Osteocyte (in vitro differentiated cells): Measurements from ENCODE around the gene ZSCAN12. TPM values are rescaled to one million over a fixed set of nuclear protein-coding genes. Genes with fewer than 3 reads are reported as not detected.

Experiments
- DNase-seq: peaks from one replicate; pipeline ENCODE4 v3.0.0; 2021; ENCODE audit warnings: mixed read lengths; ENCODE audit not compliant: unreplicated experiment; ENCODE audit errors: extremely low spot score
- H3K27ac Mint-ChIP-seq: one replicate; pipeline ENCODE4 v1.8.0; 2021; ENCODE audit warnings: mild to moderate bottlenecking, mixed read lengths; ENCODE audit not compliant: unreplicated experiment
- H3K27me3 Mint-ChIP-seq: one replicate; pipeline ENCODE4 v1.8.0; 2021; ENCODE audit warnings: mixed read lengths; ENCODE audit not compliant: unreplicated experiment
- H3K36me3 Mint-ChIP-seq: one replicate; pipeline ENCODE4 v1.8.0; 2021; ENCODE audit warnings: mixed read lengths; ENCODE audit not compliant: unreplicated experiment
- H3K4me1 Mint-ChIP-seq: one replicate; pipeline ENCODE4 v1.8.0; 2021; ENCODE audit warnings: mixed read lengths; ENCODE audit not compliant: unreplicated experiment
- H3K4me3 Mint-ChIP-seq: one replicate; pipeline ENCODE4 v1.8.0; 2021; ENCODE audit warnings: mild to moderate bottlenecking, moderate library complexity, mixed read lengths; ENCODE audit not compliant: unreplicated experiment
- H3K9me3 Mint-ChIP-seq: one replicate; pipeline ENCODE4 v1.8.0; 2021; ENCODE audit warnings: mixed read lengths; ENCODE audit not compliant: unreplicated experiment
- CTCF ChIP-seq: fragments of 200-600 bp; sonication (generic); IDR thresholded peaks from 2 replicates; pipeline ENCODE4 v1.5.0; 2021; ENCODE audit warnings: antibody characterized with exemption, mild to moderate bottlenecking, moderate library complexity
- total RNA-seq: library from RNA; stranded (reverse); gene quantifications from 2 replicates; pipeline ENCODE4 v1.2.1, GENCODE V29; 2021

The ZSCAN12 gene
- total RNA-seq, 1 donor from 2014 or later: 4.5 TPM

- H3K4me3 Mint-ChIP-seq: peak overlapping the region; percentile 74
- H3K27ac Mint-ChIP-seq: peak overlapping the region; percentile 79
- DNase-seq: no peak
- H3K4me1 Mint-ChIP-seq: peaks cover 8% of the 10 kb centered on the region
- H3K9me3 Mint-ChIP-seq: peaks cover 6% of the 10 kb centered on the region
- no peaks in the 10 kb centered on the region for H3K27me3 Mint-ChIP-seq
- peak; percentile 26 for TF ChIP-seq CTCF
- H3K36me3 Mint-ChIP-seq: peaks cover 56% of the 10 kb centered on the region
Observed at GRCh38 chr6:28383235-28384142, 16.1 kb downstream of the ZSCAN12 start.

GRCh38 chr6:28380381-28380780, 19.2 kb downstream of the ZSCAN12 start:
- TF ChIP-seq CTCF: no peak
- Mint-ChIP-seq H3K9me3 (peaks cover 6% of the 10 kb centered on the region), H3K27me3 (no peaks in the 10 kb centered on the region), H3K4me3 (no peak overlapping the region), H3K4me1 (peaks cover 8% of the 10 kb centered on the region), H3K36me3 (peaks cover 53% of the 10 kb centered on the region), H3K27ac (no peak overlapping the region)
- no peak for DNase-seq

GRCh38 chr6:28378644-28379043, 20.9 kb downstream of the ZSCAN12 start:
- H3K27ac Mint-ChIP-seq: no peak overlapping the region
- no peaks in the 10 kb centered on the region for H3K27me3 Mint-ChIP-seq
- DNase-seq: no peak
- H3K4me1 Mint-ChIP-seq: peaks cover 8% of the 10 kb centered on the region
- H3K36me3 Mint-ChIP-seq: peaks cover 50% of the 10 kb centered on the region
- peaks cover 6% of the 10 kb centered on the region for H3K9me3 Mint-ChIP-seq
- H3K4me3 Mint-ChIP-seq: no peak overlapping the region
- TF ChIP-seq CTCF: no peak

GRCh38 chr6:28377879-28378278, 21.7 kb downstream of the ZSCAN12 start:
- Mint-ChIP-seq H3K27ac (no peak overlapping the region), H3K4me3 (no peak overlapping the region), H3K4me1 (peaks cover 2% of the 10 kb centered on the region), H3K27me3 (no peaks in the 10 kb centered on the region), H3K9me3 (peaks cover 6% of the 10 kb centered on the region), H3K36me3 (peaks cover 47% of the 10 kb centered on the region)
- no peak for DNase-seq
- no peak for TF ChIP-seq CTCF

GRCh38 chr6:28373925-28374324, 25.6 kb downstream of the ZSCAN12 start:
- Mint-ChIP-seq H3K27ac (no peak overlapping the region), H3K4me3 (no peak overlapping the region), H3K4me1 (no peaks in the 10 kb centered on the region), H3K9me3 (no peaks in the 10 kb centered on the region), H3K27me3 (no peaks in the 10 kb centered on the region), H3K36me3 (peaks cover 15% of the 10 kb centered on the region)
- no peak for DNase-seq
- TF ChIP-seq CTCF: no peak
